Thymus (tissue), 14 donors: ENCODE data around the gene VPS35L. TPM values are rescaled to one million over a fixed set of nuclear protein-coding genes. Genes with fewer than 3 reads are reported as not detected.
A peak's percentile ranks its signal among the peaks of the same experiment; 100 is the strongest.

Experiments
- DNase-seq, 9 donors: peaks; one replicate each; pipeline ENCODE4 v3.0.0-alpha.2; 2013; ENCODE audit warnings: low spot score in 9 of 9, low read depth in 6 of 9, missing footprints in 1 of 9
- H3K27ac ChIP-seq, 2 donors: one replicate each; pipeline ENCODE4 v1.5.1; 2013; ENCODE audit warnings: control low read depth in 1 of 2, low read depth in 1 of 2, low read length in 1 of 2, mild to moderate bottlenecking in 1 of 2, moderate library complexity in 1 of 2
- H3K27me3 ChIP-seq, 2 donors: one replicate each; pipeline ENCODE4 v1.5.1; 2013; ENCODE audit warnings: low read length in 1 of 2; ENCODE audit not compliant: control insufficient read depth in 2 of 2, insufficient read depth in 1 of 2
- H3K36me3 ChIP-seq, 2 donors: one replicate each; pipeline ENCODE4 v1.5.1; 2013; ENCODE audit warnings: low read length in 1 of 2, mild to moderate bottlenecking in 1 of 2, moderate library complexity in 1 of 2; ENCODE audit not compliant: control insufficient read depth in 2 of 2, insufficient read depth in 2 of 2
- H3K4me1 ChIP-seq, 2 donors: one replicate each; pipeline ENCODE4 v1.5.1; 2013; ENCODE audit warnings: low read length in 2 of 2; ENCODE audit not compliant: control insufficient read depth in 2 of 2, insufficient read depth in 2 of 2
- H3K4me3 ChIP-seq, 2 donors: one replicate each; pipeline ENCODE4 v1.5.1; 2013; ENCODE audit warnings: low read length in 2 of 2, control low read depth in 1 of 2, mild to moderate bottlenecking in 1 of 2
- H3K9me3 ChIP-seq, 2 donors: one replicate each; pipeline ENCODE4 v1.5.1; 2013; ENCODE audit warnings: low read length in 1 of 2, mild to moderate bottlenecking in 1 of 2; ENCODE audit not compliant: control insufficient read depth in 2 of 2, insufficient read depth in 1 of 2
- WGBS: extraction: QIAGEN DNeasy Blood & Tissue Kit; methylation state at CpG from one replicate; pipeline ENCODE4 v1.1.7; 2013; 5-methylcytosine and 5-hydroxymethylcytosine counted together
- long read RNA-seq, 10 donors: transcript quantifications; one replicate each; lab custom pipeline, GENCODE V29; 2026
- polyA plus RNA-seq: library from polyadenylated mRNA; stranded (reverse); fragments of 200-250 nt; gene quantifications from one replicate; pipeline ENCODE4 v1.2.3, GENCODE V29; 2013
- total RNA-seq: library from RNA; stranded (reverse); fragments of 120-200 nt; gene quantifications from one replicate; pipeline ENCODE4 v1.2.4, GENCODE V29; 2013
- donor health status: healthy.

VPS35L gene, protein sequence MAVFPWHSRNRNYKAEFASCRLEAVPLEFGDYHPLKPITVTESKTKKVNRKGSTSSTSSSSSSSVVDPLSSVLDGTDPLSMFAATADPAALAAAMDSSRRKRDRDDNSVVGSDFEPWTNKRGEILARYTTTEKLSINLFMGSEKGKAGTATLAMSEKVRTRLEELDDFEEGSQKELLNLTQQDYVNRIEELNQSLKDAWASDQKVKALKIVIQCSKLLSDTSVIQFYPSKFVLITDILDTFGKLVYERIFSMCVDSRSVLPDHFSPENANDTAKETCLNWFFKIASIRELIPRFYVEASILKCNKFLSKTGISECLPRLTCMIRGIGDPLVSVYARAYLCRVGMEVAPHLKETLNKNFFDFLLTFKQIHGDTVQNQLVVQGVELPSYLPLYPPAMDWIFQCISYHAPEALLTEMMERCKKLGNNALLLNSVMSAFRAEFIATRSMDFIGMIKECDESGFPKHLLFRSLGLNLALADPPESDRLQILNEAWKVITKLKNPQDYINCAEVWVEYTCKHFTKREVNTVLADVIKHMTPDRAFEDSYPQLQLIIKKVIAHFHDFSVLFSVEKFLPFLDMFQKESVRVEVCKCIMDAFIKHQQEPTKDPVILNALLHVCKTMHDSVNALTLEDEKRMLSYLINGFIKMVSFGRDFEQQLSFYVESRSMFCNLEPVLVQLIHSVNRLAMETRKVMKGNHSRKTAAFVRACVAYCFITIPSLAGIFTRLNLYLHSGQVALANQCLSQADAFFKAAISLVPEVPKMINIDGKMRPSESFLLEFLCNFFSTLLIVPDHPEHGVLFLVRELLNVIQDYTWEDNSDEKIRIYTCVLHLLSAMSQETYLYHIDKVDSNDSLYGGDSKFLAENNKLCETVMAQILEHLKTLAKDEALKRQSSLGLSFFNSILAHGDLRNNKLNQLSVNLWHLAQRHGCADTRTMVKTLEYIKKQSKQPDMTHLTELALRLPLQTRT
- total RNA-seq (19.5 TPM), polyA plus RNA-seq (23.7 TPM)
- long read RNA-seq, donor 1: 0 reads
- long read RNA-seq, donor 2: 0 reads
- long read RNA-seq, donor 3, transcript VPS35L-203 (31 exons, 3,855 nt): major isoform, 7 of 12 reads
- long read RNA-seq, donor 3, partial matches to known transcripts: 0 of 12 reads
- long read RNA-seq, donor 3, other reads (novel, unspliced or antisense): 0 of 12 reads
- long read RNA-seq, donor 4, partial matches to known transcripts: 0 of 3 reads
- long read RNA-seq, donor 4, other reads (novel, unspliced or antisense): 0 of 3 reads
- long read RNA-seq, donor 5, partial matches to known transcripts: 5 of 11 reads
- long read RNA-seq, donor 5, other reads (novel, unspliced or antisense): 0 of 11 reads
- long read RNA-seq, donor 6, partial matches to known transcripts: 0 of 4 reads
- long read RNA-seq, donor 6, other reads (novel, unspliced or antisense): 0 of 4 reads
- long read RNA-seq, donor 7, transcript VPS35L-203 (31 exons, 3,855 nt): major isoform, 6 of 6 reads
- long read RNA-seq, donor 7, partial matches to known transcripts: 0 of 6 reads
- long read RNA-seq, donor 7, other reads (novel, unspliced or antisense): 0 of 6 reads
- long read RNA-seq, donor 8, partial matches to known transcripts: 5 of 5 reads
- long read RNA-seq, donor 8, other reads (novel, unspliced or antisense): 0 of 5 reads
- long read RNA-seq, donor 9, partial matches to known transcripts: 0 of 3 reads
- long read RNA-seq, donor 9, other reads (novel, unspliced or antisense): 0 of 3 reads
- long read RNA-seq, donor 10, partial matches to known transcripts: 6 of 8 reads
- long read RNA-seq, donor 10, other reads (novel, unspliced or antisense): 0 of 8 reads

- Histone ChIP-seq H3K36me3 (peaks cover 0 to 3% of the 10 kb centered on the region in 2 donors), H3K27ac (peak within 1 kb of the TSS; percentile 69 to 82), H3K27me3 (no peaks in the 10 kb centered on the region), H3K4me3 (peak within 1 kb of the TSS; percentile 75 to 84), H3K9me3 (no peaks in the 10 kb centered on the region), H3K4me1 (peaks cover 2 to 9% of the 10 kb centered on the region in 2 donors)
- WGBS: under 1% methylated on average over 53 of the region's 53 CpGs
- DNase-seq: peak; percentile 89 to 98 (median 96)
Measured at GRCh38 chr16:19555186-19555937, at the start of gene VPS35L. VPS35L (plus strand) TSS chr16:19555703; CDS start chr16:19555730, 27 bp downstream.

DNA sequence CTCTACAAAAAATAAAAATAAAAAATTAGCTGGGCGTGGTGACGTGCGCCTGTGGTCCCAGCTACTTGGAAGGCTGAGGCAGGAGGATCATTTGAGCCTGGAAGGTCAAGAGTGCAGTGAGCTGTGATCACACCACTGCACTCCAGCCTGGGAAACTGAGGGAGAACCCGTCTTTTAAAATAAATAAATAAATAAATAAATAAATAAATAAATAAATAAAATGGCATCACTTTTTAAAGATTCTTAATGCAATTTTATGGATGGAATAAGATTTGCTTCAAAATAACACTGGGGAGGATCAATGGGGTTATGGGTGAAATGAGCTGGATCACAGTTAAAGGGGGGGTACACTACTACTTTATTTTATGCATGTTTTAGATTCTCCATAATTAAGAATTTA is 48.5 kb upstream of the VPS35L start:
- Histone ChIP-seq H3K27ac (no peak overlapping the region), H3K27me3 (no peaks in the 10 kb centered on the region), H3K9me3 (no peaks in the 10 kb centered on the region), H3K4me3 (no peak overlapping the region), H3K4me1 (no peaks in the 10 kb centered on the region), H3K36me3 (peaks cover 22 to 46% of the 10 kb centered on the region in 2 donors)
- 89% methylated on average over 4 of the region's 4 CpGs for WGBS
- DNase-seq: no peak

- Histone ChIP-seq H3K4me1 (no peaks in the 10 kb centered on the region), H3K4me3 (no peak overlapping the region), H3K27me3 (no peaks in the 10 kb centered on the region), H3K27ac (no peak overlapping the region), H3K9me3 (no peaks in the 10 kb centered on the region), H3K36me3 (peaks cover 18 to 37% of the 10 kb centered on the region in 2 donors)
- 99% methylated on average over 2 of the region's 2 CpGs for WGBS
- no peak for DNase-seq
Measured at GRCh38 chr16:19507867-19508266, 47.6 kb upstream of the VPS35L start.

- Histone ChIP-seq H3K4me1 (no peaks in the 10 kb centered on the region), H3K27ac (no peak overlapping the region), H3K9me3 (no peaks in the 10 kb centered on the region), H3K36me3 (peaks cover 11 to 14% of the 10 kb centered on the region in 2 donors), H3K27me3 (no peaks in the 10 kb centered on the region), H3K4me3 (no peak overlapping the region)
- DNase-seq: no peak
Measured at GRCh38 chr16:19512297-19512696, 43.2 kb upstream of the VPS35L start.

DNA sequence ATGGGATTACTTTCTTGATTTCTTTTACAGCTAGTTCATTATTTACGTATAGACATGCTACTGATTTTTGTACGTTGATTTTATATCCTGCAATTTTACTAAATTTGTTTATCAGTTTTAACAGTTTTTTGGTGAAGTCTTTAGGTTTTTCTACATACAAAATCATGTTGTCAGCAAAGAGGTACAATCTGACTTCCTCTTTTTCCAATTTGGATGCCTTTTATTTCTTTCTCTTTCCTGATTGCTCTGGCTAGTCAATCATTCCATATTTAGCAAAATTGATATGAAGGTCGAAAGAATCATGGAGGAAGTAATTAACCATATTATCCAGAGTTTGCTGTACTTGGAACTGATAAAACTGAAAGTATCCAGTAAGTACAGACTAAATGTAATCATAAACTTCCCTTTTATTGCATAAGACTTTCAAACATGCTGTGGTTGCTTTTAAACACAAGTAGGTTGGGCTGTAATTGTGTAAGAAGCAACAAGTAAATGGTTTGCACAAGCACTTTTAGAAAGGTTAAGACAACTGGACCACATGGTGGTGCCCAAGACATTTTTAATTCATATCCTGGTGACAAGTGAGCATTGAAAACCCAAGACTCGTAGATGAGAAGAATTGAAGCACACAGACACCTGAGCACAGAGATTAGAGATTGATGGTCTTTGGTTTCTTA is 42.0 kb upstream of the VPS35L start:
- peaks cover 11 to 14% of the 10 kb centered on the region in 2 donors for H3K36me3 ChIP-seq
- WGBS: 59% methylated on average over 4 of the region's 4 CpGs
- no peak for DNase-seq
- H3K4me1 ChIP-seq: no peaks in the 10 kb centered on the region
- H3K27me3 ChIP-seq: no peaks in the 10 kb centered on the region
- no peak overlapping the region for H3K4me3 ChIP-seq
- H3K9me3 ChIP-seq: no peaks in the 10 kb centered on the region
- H3K27ac ChIP-seq: no peak overlapping the region

GRCh38 chr16:19515757-19516156 is 39.7 kb upstream of the VPS35L start:
- Histone ChIP-seq H3K4me3 (no peak overlapping the region), H3K4me1 (peaks cover 2 to 5% of the 10 kb centered on the region in 2 donors), H3K9me3 (no peaks in the 10 kb centered on the region), H3K36me3 (peaks cover 4 to 14% of the 10 kb centered on the region in 2 donors), H3K27ac (no peak overlapping the region), H3K27me3 (no peaks in the 10 kb centered on the region)
- DNase-seq: no peak
- 99% methylated on average over 2 of the region's 2 CpGs for WGBS

DNA sequence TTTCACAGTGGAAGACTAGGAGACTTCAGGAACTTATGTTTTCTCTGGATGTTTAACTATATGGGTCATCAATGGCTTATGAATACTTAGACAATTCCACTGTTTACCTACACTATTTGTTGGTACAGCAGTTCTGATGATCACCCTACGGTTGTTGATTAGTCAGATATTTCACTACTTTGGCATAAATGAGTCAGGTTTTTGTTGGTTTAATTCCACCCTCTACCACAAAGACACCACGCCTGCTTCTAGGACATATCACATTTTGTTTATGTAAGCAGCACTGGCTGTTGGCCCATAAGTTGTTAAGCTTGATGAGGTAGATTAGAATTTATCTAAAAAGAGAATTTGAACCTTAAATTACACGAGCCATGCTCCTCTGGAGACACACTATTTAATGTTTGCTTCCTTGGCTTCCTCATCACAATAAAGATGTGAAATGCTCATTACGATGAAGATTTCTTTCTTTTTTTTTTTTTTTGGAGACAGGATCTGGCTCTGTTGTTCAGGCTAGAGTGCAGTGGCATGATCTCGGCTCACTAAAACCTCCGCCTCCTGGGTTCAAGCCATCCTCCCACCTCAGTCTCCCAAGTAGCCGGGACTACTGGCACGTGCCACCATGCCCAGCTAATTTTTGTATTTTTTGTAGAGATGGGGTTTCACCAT is 37.9 kb upstream of the VPS35L start:
- 94% methylated on average over 8 of the region's 8 CpGs for WGBS
- peaks cover 8 to 11% of the 10 kb centered on the region in 2 donors for H3K4me1 ChIP-seq
- no peaks in the 10 kb centered on the region for H3K27me3 ChIP-seq
- peaks cover 4 to 14% of the 10 kb centered on the region in 2 donors for H3K36me3 ChIP-seq
- no peak overlapping the region for H3K27ac ChIP-seq
- no peak overlapping the region for H3K4me3 ChIP-seq
- no peak for DNase-seq
- H3K9me3 ChIP-seq: no peaks in the 10 kb centered on the region
